Upper lobe of left lung (tissue), 4 donors: ENCODE measurements around the gene HIF3A.

Experiments used
- CTCF ChIP-seq, 6 experiments: fragments of 450-650 bp in 4 of 6; fragments of 200-600 bp in 2 of 6; sonication (generic) in 2 of 6; IDR thresholded peaks; one replicate each; pipeline ENCODE4 v1.5.1; 2016 to 2019; ENCODE audit warnings: antibody characterized with exemption in 6 of 6
- POLR2AphosphoS5 ChIP-seq, 2 donors: sonication (generic); formaldehyde crosslinking; IDR thresholded peaks; one replicate each; pipeline ENCODE4 v1.5.1; 2017; ENCODE audit warnings: antibody characterized with exemption in 2 of 2

GRCh38 chr19:46326608-46327007 lies 29.8 kb downstream of the HIF3A start:
- no peak for TF ChIP-seq CTCF (IDR thresholded peaks at IDR 0.05)
- no peak for TF ChIP-seq POLR2AphosphoS5 (IDR thresholded peaks at IDR 0.05)
